Measurements from ENCODE around the gene FAM177B.
"Not testable (repeated sequence)": the region's sequence is repeated elsewhere in the genome, so short reads cannot be mapped to it uniquely, and the experiment has no call there.

FAM177B gene

DNA sequence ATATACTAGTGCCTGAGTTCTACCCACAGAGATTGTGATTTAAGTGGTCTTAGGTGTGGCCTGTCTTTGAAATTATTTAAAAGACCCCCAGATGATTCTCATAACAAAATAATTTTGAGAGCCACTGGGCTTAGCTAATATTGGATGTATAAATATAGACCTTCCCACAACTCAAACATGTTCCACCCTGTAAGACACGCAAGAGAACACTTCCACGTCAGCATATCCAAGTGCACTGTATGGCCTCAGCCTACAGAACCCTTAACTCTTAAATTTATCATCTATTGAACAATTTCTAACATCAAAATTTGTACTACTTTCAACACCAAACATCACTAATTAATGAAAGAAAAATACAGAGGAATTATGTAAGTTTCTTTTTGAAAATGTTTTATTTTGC, 2.5 kb downstream of the FAM177B start:
- in situ Hi-C loops (cut with MboI; ENCODE audit: low sequenced_read_pairs), result no loop called here

DNA sequence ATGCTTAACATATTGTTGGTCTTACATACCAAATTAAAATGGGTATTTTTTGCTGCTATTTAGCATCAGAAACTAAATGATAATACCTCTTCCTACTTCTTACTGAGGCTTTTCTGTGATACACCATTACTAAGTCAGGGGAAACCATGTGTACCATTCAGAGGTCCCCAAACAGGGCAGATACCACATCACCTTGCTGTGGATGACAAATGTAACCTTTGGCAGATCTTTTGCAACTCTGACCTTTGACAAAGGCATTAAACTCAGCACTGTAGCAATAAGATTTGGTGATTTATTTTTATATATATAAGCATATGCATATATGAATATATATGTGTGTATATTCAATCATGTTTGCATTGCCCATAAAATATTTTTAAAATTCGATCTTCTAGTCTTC, 2.9 kb downstream of the FAM177B start:
- in situ Hi-C loops (cut with MboI; ENCODE audit: low sequenced_read_pairs), result no loop called here

DNA sequence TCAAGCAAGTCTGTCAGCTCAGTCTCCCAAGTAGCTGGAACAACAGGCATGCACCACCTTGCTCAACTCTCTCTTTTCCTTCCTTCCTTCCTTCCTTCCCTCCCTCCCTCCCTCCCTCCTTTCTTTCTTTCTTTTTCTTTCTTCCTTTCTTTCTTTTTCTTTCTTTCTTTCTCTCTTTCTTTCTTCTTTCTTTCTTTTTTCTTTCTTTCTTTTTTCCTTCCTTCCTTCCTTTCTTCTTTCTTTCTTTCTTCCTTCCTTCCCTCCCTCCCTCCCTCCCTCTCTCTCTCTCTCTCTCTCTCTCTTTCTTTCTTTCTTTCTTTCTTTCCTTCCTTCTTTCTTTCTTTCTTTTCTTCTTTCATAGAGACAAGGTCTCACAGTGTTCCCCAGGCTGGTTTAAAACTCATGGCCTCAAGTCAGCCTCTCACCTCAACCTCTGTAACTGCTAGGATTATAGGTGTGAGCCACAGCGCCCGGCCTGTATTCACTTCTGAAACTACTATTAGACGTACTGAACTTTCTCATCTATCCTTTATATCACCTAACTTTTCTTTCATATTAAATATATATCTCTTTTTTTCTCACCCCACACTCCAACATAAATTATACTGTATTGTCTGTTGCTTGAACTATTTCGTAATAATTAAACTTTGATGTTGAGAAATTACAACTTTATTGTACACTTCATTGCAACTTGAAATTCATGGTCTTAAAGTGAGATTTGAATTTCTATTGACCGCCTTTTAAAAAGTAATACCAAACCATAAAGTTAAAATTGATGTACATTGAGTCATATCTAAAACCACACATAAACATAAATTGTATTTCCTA, 4.8 kb downstream of the FAM177B start:
- in situ Hi-C loops (cut with MboI; ENCODE audit: low sequenced_read_pairs), result not testable (repeated sequence)

DNA sequence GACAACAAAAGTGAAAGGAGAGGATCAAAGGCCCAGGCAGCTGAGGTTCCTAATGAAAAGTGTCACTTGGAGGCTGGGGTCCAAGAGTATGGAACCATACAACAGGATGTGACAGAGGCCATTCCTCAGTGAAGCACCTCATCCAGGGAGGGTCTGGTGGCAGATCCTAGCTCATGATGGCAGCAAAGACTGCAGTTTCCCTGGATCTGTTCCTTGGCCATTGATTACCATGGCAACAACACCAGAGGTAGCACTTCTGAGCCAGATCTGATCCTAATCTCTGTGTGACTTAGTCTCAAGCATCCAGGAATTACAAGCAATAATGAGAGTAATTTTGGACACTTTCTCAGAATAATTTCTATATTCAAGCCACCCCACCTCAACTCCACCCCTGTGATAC, 12.9 kb downstream of the FAM177B start:
- in situ Hi-C loops (cut with MboI; ENCODE audit: low sequenced_read_pairs), result no loop called here

GRCh38 chr1:222750651-222751050, 13.6 kb downstream of the FAM177B start:
- in situ Hi-C loops (cut with MboI; ENCODE audit: low sequenced_read_pairs), result no loop called here

DNA sequence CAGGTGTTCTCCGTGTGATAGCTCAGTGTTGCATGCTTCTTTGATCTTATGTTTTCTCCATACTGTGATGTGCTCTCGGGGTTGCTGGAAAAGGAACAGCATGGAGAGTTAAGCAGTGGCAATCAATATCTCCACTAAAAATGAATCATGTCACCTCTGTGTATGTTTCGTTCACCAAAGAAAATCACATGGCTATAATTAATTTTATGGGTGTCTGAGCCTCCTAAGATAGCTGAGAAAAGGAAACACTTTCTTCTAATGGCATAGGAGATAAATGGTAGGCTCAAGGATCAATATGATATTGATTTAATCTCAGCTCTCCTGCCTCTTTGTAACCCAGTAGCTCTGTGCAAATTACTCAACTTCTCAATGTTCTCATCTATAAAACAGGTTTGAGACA, 14.3 kb downstream of the FAM177B start:
- in situ Hi-C loops (cut with MboI; ENCODE audit: low sequenced_read_pairs), result no loop called here

DNA sequence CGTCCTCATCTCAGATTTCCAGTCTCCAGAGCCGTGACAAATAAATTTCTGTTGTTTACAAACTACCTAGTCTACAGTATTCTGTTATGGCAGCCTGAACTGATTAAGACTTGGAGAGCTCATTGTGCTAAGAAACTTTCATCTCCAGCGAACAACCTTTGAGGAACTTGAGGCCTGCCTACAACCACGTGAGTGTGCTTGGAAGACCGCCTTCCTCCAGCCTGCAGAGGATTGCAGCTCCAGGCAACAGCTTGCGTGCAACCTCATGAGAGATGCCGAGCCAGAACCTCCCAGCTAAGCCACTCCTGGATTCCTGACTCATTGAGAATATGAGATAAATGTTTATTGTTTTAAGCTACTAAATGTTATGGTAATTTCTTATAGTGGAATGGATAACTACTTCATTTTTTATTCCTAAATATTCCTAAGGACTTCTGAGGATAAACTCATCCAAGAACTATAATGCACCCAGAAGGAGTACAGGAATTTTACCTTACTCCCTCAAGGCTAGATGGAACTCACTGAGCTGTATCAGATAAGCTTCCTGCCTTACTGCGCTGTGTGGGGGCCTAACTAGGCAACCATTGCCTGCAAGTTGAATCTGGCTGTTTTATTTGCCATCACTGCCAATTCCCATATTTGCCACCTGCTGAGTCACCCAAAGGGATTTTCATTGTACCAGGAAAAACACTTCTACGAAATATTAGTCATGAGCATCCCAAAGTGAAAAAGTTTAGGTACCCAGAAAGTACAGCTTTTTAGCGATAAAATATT, 17.6 kb downstream of the FAM177B start:
- in situ Hi-C loops (cut with MboI; ENCODE audit: low sequenced_read_pairs), result no loop called here

- in situ Hi-C loops (cut with MboI; ENCODE audit: low sequenced_read_pairs), result no loop called here
These were observed 20.8 kb downstream of the FAM177B start for GRCh38 chr1:222757646-222758268.

- in situ Hi-C loops (cut with MboI; ENCODE audit: low sequenced_read_pairs), result no loop called here
These were observed 22.5 kb downstream of the FAM177B start for GRCh38 chr1:222759451-222760035.

DNA sequence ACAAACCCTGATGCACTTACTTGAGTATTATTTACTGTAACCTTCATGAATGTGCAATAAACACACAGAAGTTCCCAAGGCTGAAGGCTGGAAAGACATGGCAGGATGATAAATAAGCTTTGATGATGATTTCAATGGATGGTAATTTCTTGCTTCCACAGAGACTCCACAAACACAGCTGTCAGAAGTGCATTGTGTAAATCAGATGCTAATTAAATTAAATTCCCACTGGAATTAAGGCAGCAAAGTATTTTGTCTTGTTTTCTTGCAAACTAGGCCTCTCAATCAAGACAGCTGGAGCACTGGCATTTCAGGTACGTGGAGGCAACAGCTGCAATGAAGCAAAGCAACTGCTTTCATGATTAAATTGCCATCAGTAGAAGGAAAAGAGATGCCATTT, 24.1 kb downstream of the FAM177B start:
- in situ Hi-C loops (cut with MboI; ENCODE audit: low sequenced_read_pairs), result no loop called here

- in situ Hi-C loops (cut with MboI; ENCODE audit: low sequenced_read_pairs), result not testable (repeated sequence)
These were observed 25.2 kb downstream of the FAM177B start for GRCh38 chr1:222762178-222762577.

- in situ Hi-C loops (cut with MboI; ENCODE audit: low sequenced_read_pairs), result no loop called here
These were observed 30.2 kb downstream of the FAM177B start for GRCh38 chr1:222767152-222767571.

DNA sequence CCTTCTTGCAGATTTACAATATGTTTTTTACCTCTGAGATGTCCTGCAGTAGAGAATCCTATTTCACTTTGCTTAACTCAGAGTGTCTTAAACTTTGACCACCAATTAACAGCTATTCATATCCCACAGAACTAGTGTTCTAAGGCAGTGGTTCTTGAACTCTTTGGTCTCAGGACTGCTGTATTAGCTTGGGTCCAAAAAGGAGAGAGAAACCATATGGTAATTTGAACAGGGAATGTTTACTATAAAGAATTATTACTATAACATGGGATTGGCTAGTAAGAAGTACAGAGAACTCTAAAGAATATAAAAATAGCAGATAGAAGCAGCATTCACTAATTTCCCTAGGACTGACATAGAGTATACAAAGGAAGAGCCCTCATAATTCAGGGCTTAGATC, 31.6 kb downstream of the FAM177B start:
- in situ Hi-C loops (cut with MboI; ENCODE audit: low sequenced_read_pairs), result no loop called here

- in situ Hi-C loops (cut with MboI; ENCODE audit: low sequenced_read_pairs), result no loop called here
These were observed 32.2 kb downstream of the FAM177B start for GRCh38 chr1:222769181-222769580.

DNA sequence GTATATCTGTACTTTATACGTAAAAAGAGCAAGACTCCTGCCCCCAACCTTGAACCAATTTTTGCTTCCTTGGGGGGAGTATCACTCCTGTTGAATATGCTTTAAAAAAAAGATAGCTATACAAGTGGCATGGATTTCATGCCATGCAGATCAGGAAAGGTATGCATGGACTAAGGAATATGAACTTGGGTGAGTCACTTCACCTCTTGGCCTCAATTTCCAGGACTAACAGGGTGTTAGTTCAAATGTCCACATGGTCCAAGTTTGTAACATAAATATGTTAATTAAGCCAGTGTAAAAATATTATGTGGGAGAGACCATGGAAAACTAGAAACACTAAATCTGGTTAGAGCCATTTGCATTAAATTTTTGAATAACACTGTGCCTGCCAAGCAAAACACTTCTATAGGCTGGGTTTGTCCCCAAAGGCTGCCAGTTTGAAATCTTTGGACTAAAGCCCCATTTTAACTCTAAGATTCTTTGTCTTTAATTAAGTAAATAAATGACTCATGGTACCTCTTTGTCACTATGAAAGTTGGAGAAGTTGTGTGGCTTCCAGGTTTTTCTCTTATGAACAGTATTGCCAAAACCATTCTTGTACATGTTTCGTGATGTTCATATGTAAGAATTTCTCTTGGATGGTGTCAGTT, 33.1 kb downstream of the FAM177B start:
- in situ Hi-C loops (cut with MboI; ENCODE audit: low sequenced_read_pairs), result no loop called here

- in situ Hi-C loops (cut with MboI; ENCODE audit: low sequenced_read_pairs), result no loop called here
These were observed 36.0 kb downstream of the FAM177B start for GRCh38 chr1:222772996-222773379.

DNA sequence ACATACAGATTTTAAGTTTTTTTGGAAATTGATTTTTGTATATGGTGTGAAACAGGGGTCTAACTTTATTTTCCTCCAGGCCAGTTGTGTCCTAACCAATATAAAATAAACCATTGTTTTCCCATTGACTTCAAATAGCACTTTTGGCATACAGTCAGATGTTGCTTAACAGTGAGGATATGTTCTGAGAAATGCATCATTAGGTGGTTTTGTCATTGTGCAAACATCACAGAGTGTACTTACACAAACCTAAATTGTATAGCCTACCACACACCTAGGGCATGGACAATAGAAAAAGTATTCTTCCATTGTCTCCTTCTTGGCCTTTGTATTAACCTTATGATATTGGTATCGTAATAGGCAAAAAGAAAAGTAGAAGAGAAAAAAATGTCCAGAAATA, 40.5 kb downstream of the FAM177B start:
- in situ Hi-C loops (cut with MboI; ENCODE audit: low sequenced_read_pairs), result no loop called here

DNA sequence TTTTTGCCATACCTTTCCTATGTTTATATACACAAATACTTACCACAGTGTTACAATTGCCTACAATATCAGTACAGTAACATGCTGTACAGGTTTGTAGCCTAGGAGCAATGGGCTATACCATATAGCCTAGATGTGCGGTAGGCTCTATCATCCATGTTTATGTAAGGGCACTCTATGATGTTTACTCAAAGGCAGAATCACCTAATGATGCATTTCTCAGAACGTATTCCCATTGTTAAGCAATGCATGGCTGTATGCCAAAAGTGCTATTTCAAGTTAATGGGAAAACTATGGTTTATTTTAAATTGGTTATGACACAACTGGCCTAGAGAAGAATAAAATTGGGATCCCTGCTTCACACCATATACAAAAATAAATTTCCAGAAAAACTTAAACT, 41.0 kb downstream of the FAM177B start:
- in situ Hi-C loops (cut with MboI; ENCODE audit: low sequenced_read_pairs), result no loop called here

GRCh38 chr1:222781251-222781650, 44.2 kb downstream of the FAM177B start:
- in situ Hi-C loops (cut with MboI; ENCODE audit: low sequenced_read_pairs), result no loop called here

DNA sequence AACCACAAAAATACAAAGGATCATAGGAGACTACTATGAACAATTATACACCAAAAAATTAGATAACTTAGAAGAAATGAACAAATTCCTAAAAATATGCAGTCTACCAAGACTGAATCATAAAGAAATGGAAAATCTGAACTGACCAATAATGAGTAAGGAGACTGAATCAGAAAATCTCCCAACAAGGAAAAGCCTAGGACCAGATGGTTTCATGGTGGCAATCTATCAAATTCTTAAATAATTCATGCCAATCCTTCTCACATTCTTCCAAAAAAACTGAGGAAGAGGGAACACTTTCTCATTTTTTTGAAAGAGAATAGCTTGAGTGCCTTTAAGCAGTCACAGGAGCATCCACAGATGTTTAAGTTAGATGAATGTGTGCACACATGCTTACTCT, 46.0 kb downstream of the FAM177B start:
- in situ Hi-C loops (cut with MboI; ENCODE audit: low sequenced_read_pairs), result no loop called here

DNA sequence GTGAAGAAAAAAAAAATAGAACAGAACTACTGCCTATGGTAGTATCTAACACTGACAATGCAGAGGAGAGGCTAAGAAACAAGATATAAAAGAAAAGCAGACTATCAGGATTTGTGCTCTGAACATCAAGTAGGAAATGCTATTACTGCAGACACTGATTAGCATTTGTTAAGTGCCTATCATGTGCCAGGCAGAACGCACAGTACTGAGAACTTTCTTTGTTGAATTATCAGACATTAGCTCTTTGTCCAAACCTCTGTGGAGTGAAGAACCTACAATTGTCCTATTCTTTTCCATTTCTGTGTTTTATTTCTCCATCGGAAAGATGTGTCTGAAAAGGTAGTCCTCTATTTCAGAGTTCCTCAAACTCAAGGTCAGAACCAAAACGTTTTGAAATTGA, 47.4 kb downstream of the FAM177B start:
- in situ Hi-C loops (cut with MboI; ENCODE audit: low sequenced_read_pairs), result no loop called here

Data from HL-60/S4 treated with phorbol 12-myristate 13-acetate at 8.2 ng/mL for 4 days and 3 days (cell line).